Thyroid gland (tissue), 4 donors: ENCODE results near the gene KMT2D.

Experiments used
- CTCF ChIP-seq, 6 experiments: fragments of 200-600 bp in 3 of 6; fragments of 450-650 bp in 3 of 6; sonication (generic) in 3 of 6; IDR thresholded peaks; one replicate each; pipeline ENCODE4 v1.5.1; 2016 to 2019; ENCODE audit warnings: antibody characterized with exemption in 6 of 6, mild to moderate bottlenecking in 2 of 6, inconsistent platforms in 1 of 6, moderate library complexity in 1 of 6
- POLR2A ChIP-seq, 2 donors: fragments of 450-650 bp; IDR thresholded peaks; one replicate each; pipeline ENCODE4 v1.6.1; 2017; ENCODE audit warnings: antibody characterized with exemption in 2 of 2, mild to moderate bottlenecking in 2 of 2, moderate library complexity in 1 of 2

- no peak for TF ChIP-seq CTCF (IDR thresholded peaks at IDR 0.05)
- TF ChIP-seq POLR2A (IDR thresholded peaks at IDR 0.05) = no peak
Measured at GRCh38 chr12:49038291-49038955, 22.2 kb downstream of the KMT2D start.
